ENCODE measurements around the gene RPS15. TPM values are rescaled to one million over a fixed set of nuclear protein-coding genes. Genes with fewer than 3 reads are reported as not detected.

RPS15 gene
- total and polyA plus RNA-seq, 9 of the 15 experiments (the other 6 are each of a cell fraction or from before 2014, with no cell fraction given), result 605 to 2,791 (median 957) TPM

- peak overlapping the region in 1 of 2 experiments; percentile 93; a peak in 2 of 4 replicates for H3K9ac ChIP-seq (ENCODE audit: insufficient read depth in 1 of 2, low read depth in 2 of 2, low read length in 2 of 2)
- TF ChIP-seq CBX1 (IDR thresholded peaks at IDR 0.05; ENCODE audit: low read depth), result no peak
- TF ChIP-seq POLR2G (IDR thresholded peaks at IDR 0.05; ENCODE audit: low read depth, low read length), result peak; percentile 13; the same call in 1 of the 2 replicates
- TF ChIP-seq RBFOX2 (IDR thresholded peaks at IDR 0.05; ENCODE audit: low read depth, low read length), result peak; percentile 62
- peaks cover 80% of the 10 kb centered on the region; the same call in 2 of the 3 replicates for H3K36me3 ChIP-seq (ENCODE audit: control insufficient read depth, insufficient read depth, low read length)
- H3K79me2 ChIP-seq (ENCODE audit: control insufficient read depth, insufficient read depth, low read length), result peaks cover 99% of the 10 kb centered on the region
- no peak for DNase-seq (ENCODE audit: extremely low read depth in 1 of 4, low spot score in 3 of 4)
- CTCF ChIA-PET (ENCODE audit: low intra/inter-chr PET ratio), result interaction anchor here (0.6 kb wide), 1 partner anchor 162 kb away, joined by 6 read pairs; no protein-coding TSS in a partner anchor
- no peak overlapping the region for H3K4me3 ChIP-seq
- no peak overlapping the region for H3K4me2 ChIP-seq (ENCODE audit: insufficient read depth, low read length)
- in situ Hi-C loops (cut with MboI), result no loop called here
- peaks cover 75% of the 10 kb centered on the region for H4K20me1 ChIP-seq (replicated peaks; ENCODE audit: control insufficient read depth, insufficient read depth, low read length)
- H2AFZ ChIP-seq (ENCODE audit: low read depth, low read length), result no peak overlapping the region
- peaks cover 42 to 90% of the 10 kb centered on the region in 2 experiments for H3K4me1 ChIP-seq (replicated peaks in 1 of 2; ENCODE audit: control insufficient read depth in 2 of 2, insufficient read depth in 2 of 2, low read length in 2 of 2)
- no peak for ATAC-seq
- peaks cover 34% of the 10 kb centered on the region for H3K9me1 ChIP-seq (ENCODE audit: control insufficient read depth, insufficient read depth, low read length)
- intact Hi-C loops (cut with micrococcal nuclease), result no loop called here
- FAIRE-seq, result no peak
- H3K27me3 ChIP-seq (ENCODE audit: control insufficient read depth in 2 of 2, insufficient read depth in 2 of 2, low read length in 2 of 2), result no peaks in the 10 kb centered on the region
- WGBS (ENCODE audit: insufficient coverage, low coverage, missing lambda C conversion rate), result 91% methylated on average over 18 of the region's 21 CpGs
- POLR2A ChIA-PET, result interaction anchor here (0.7 to 7.4 kb wide), 8 partner anchors 9 to 165 kb away, joined by 3 to 52 read pairs (median 6); partner anchors contain the start of gene CIRBP
- H3K9me3 ChIP-seq (replicated peaks; ENCODE audit: control insufficient read depth, insufficient read depth, low read depth, low read length), result no peaks in the 10 kb centered on the region
- H3K27ac ChIP-seq (ENCODE audit: extremely low read depth, low read depth, low read length), result no peak overlapping the region
- no TSS peak for BruUV-seq (replicated peaks)
These were observed 25.8 kb upstream of the RPS15 start for GRCh38 chr19:1412323-1412923.

All from K562 (cell line).